HAP-1 (cell line): ENCODE data around the gene GNG12.

Experiments
- DNase-seq, 2 experiments: peaks; one replicate each; pipeline ENCODE4 v3.0.0-alpha.2; 2016 to 2020; ENCODE audit warnings: low spot score in 2 of 2
- H3K27me3 ChIP-seq: fragments of 250-450 bp; sonication (Bioruptor Pico); 2 replicates; pipeline ENCODE4 v1.5.1; 2020; ENCODE audit warnings: low read depth, mild to moderate bottlenecking, moderate library complexity
- H3K36me3 ChIP-seq: fragments of 250-450 bp; sonication (Bioruptor Pico); replicated peaks from 2 replicates; pipeline ENCODE4 v1.5.1; 2020; ENCODE audit warnings: mild to moderate bottlenecking
- H3K4me1 ChIP-seq: fragments of 250-450 bp; sonication (Bioruptor Pico); 2 replicates; pipeline ENCODE4 v1.5.1; 2020; ENCODE audit warnings: mild to moderate bottlenecking
- H3K4me3 ChIP-seq: fragments of 250-450 bp; sonication (Bioruptor Pico); 2 replicates; pipeline ENCODE4 v1.5.1; 2020; ENCODE audit warnings: mild to moderate bottlenecking, moderate library complexity
- H3K9me3 ChIP-seq: fragments of 250-450 bp; sonication (Bioruptor Pico); 2 replicates; pipeline ENCODE4 v1.5.1; 2020; ENCODE audit warnings: mild to moderate bottlenecking, moderate library complexity
- in situ Hi-C: fragments of 300-500 bp; cut with MboI; formaldehyde crosslinking; loops from 3 replicates; pipeline ENCODE4 v1.14.3; 2020; ENCODE audit warnings: low sequenced_read_pairs, inconsistent platforms, mixed read lengths

Gene GNG12

GRCh38 chr1:67835663-67836452, 2.6 kb upstream of the GNG12 start:
- Histone ChIP-seq H3K4me1 (peaks cover 71% of the 10 kb centered on the region), H3K9me3 (no peaks in the 10 kb centered on the region), H3K27me3 (no peaks in the 10 kb centered on the region), H3K4me3 (no peak overlapping the region), H3K36me3 (no peaks in the 10 kb centered on the region; the same call in 1 of the 2 replicates)
- peak; percentile 17 to 25 for DNase-seq
- in situ Hi-C loops, result no loop called here

GRCh38 chr1:67834246-67834877, 1.1 kb upstream of the GNG12 start:
- Histone ChIP-seq H3K9me3 (no peaks in the 10 kb centered on the region), H3K36me3 (peaks cover 4% of the 10 kb centered on the region), H3K4me3 (no peak overlapping the region), H3K27me3 (no peaks in the 10 kb centered on the region), H3K4me1 (peaks cover 63% of the 10 kb centered on the region)
- no peak for DNase-seq
- in situ Hi-C loops, result no loop called here

- H3K27me3 ChIP-seq, result no peaks in the 10 kb centered on the region
- peaks cover 4% of the 10 kb centered on the region for H3K36me3 ChIP-seq
- H3K4me1 ChIP-seq, result peaks cover 56% of the 10 kb centered on the region
- no peak for DNase-seq
- in situ Hi-C loops, result no loop called here
- H3K4me3 ChIP-seq, result peak overlapping the region; percentile 58
- no peaks in the 10 kb centered on the region for H3K9me3 ChIP-seq
Measured at GRCh38 chr1:67833602-67833940, 304 bp upstream of the GNG12 start.

- peak overlapping the region; percentile 58 for H3K4me3 ChIP-seq
- H3K9me3 ChIP-seq, result no peaks in the 10 kb centered on the region
- in situ Hi-C loops, result no loop called here
- DNase-seq, result peak; percentile 69 to 75
- peaks cover 4% of the 10 kb centered on the region for H3K36me3 ChIP-seq
- H3K27me3 ChIP-seq, result no peaks in the 10 kb centered on the region
- peaks cover 42% of the 10 kb centered on the region for H3K4me1 ChIP-seq
Measured at GRCh38 chr1:67831850-67832513, 1.3 kb downstream of the GNG12 start.

GRCh38 chr1:67830928-67831830, 2.1 kb downstream of the GNG12 start:
- H3K9me3 ChIP-seq, result no peaks in the 10 kb centered on the region
- in situ Hi-C loops, result no loop called here
- peaks cover 34% of the 10 kb centered on the region for H3K4me1 ChIP-seq
- DNase-seq, result no peak
- H3K36me3 ChIP-seq, result peaks cover 4% of the 10 kb centered on the region
- H3K4me3 ChIP-seq, result peak overlapping the region; percentile 58
- H3K27me3 ChIP-seq, result no peaks in the 10 kb centered on the region

GRCh38 chr1:67830226-67830625, 3.0 kb downstream of the GNG12 start:
- H3K4me1 ChIP-seq, result peaks cover 25% of the 10 kb centered on the region
- H3K36me3 ChIP-seq, result peaks cover 4% of the 10 kb centered on the region
- H3K9me3 ChIP-seq, result no peaks in the 10 kb centered on the region
- in situ Hi-C loops, result no loop called here
- H3K4me3 ChIP-seq, result no peak overlapping the region
- no peaks in the 10 kb centered on the region for H3K27me3 ChIP-seq
- no peak for DNase-seq

GRCh38 chr1:67827688-67828087, 5.6 kb downstream of the GNG12 start:
- Histone ChIP-seq H3K4me1 (peaks cover 12% of the 10 kb centered on the region), H3K9me3 (no peaks in the 10 kb centered on the region), H3K36me3 (peaks cover 4% of the 10 kb centered on the region), H3K27me3 (no peaks in the 10 kb centered on the region), H3K4me3 (no peak overlapping the region)
- DNase-seq, result no peak
- in situ Hi-C loops, result no loop called here

GRCh38 chr1:67825591-67825990, 7.7 kb downstream of the GNG12 start:
- Histone ChIP-seq H3K9me3 (no peaks in the 10 kb centered on the region), H3K36me3 (peaks cover 4% of the 10 kb centered on the region; the same call in 1 of the 2 replicates), H3K27me3 (no peaks in the 10 kb centered on the region), H3K4me1 (peaks cover 4% of the 10 kb centered on the region), H3K4me3 (no peak overlapping the region)
- in situ Hi-C loops, result no loop called here
- DNase-seq, result no peak

- DNase-seq, result no peak
Measured at GRCh38 chr1:67824766-67825165, 8.5 kb downstream of the GNG12 start.

GRCh38 chr1:67823615-67824014, 9.7 kb downstream of the GNG12 start:
- Histone ChIP-seq H3K4me3 (no peak overlapping the region), H3K4me1 (peaks cover 4% of the 10 kb centered on the region), H3K9me3 (no peaks in the 10 kb centered on the region), H3K36me3 (no peaks in the 10 kb centered on the region), H3K27me3 (no peaks in the 10 kb centered on the region)
- in situ Hi-C loops, result no loop called here
- no peak for DNase-seq

More at GRCh38 chr1:67824766-67825165, 8.5 kb downstream of the GNG12 start:
- H3K9me3 ChIP-seq, result no peaks in the 10 kb centered on the region
- in situ Hi-C loops, result no loop called here
- no peak overlapping the region for H3K4me3 ChIP-seq
- H3K27me3 ChIP-seq, result no peaks in the 10 kb centered on the region
- no peaks in the 10 kb centered on the region for H3K4me1 ChIP-seq
- no peaks in the 10 kb centered on the region for H3K36me3 ChIP-seq

GRCh38 chr1:67821263-67821662, 12.0 kb downstream of the GNG12 start:
- H3K27me3 ChIP-seq, result no peaks in the 10 kb centered on the region
- H3K9me3 ChIP-seq, result peaks cover 3% of the 10 kb centered on the region; the same call in 1 of the 2 replicates
- peaks cover 4% of the 10 kb centered on the region for H3K4me1 ChIP-seq
- no peak for DNase-seq
- no peaks in the 10 kb centered on the region for H3K36me3 ChIP-seq
- no peak overlapping the region for H3K4me3 ChIP-seq
- in situ Hi-C loops, result no loop called here

- H3K4me1 ChIP-seq, result peaks cover 13% of the 10 kb centered on the region
- H3K36me3 ChIP-seq, result no peaks in the 10 kb centered on the region
- DNase-seq, result no peak
- in situ Hi-C loops, result no loop called here
- no peak overlapping the region for H3K4me3 ChIP-seq
- no peaks in the 10 kb centered on the region for H3K27me3 ChIP-seq
- peaks cover 3% of the 10 kb centered on the region; the same call in 1 of the 2 replicates for H3K9me3 ChIP-seq
Measured at GRCh38 chr1:67818725-67819301, 14.5 kb downstream of the GNG12 start.

- peaks cover 13% of the 10 kb centered on the region for H3K4me1 ChIP-seq
- H3K9me3 ChIP-seq, result peaks cover 3% of the 10 kb centered on the region; the same call in 1 of the 2 replicates
- H3K36me3 ChIP-seq, result no peaks in the 10 kb centered on the region
- no peak overlapping the region for H3K4me3 ChIP-seq
- in situ Hi-C loops, result no loop called here
- no peak for DNase-seq
- no peaks in the 10 kb centered on the region for H3K27me3 ChIP-seq
Measured at GRCh38 chr1:67818162-67818561, 15.1 kb downstream of the GNG12 start.
